HG02678 (cell line): ENCODE measurements around the gene ADAMTS13.
"Not testable (repeated sequence)": the region's sequence is repeated elsewhere in the genome, so short reads cannot be mapped to it uniquely, and the experiment has no call there.

Experiments
- ATAC-seq: cut with Tn5 transposase; IDR thresholded peaks from one replicate; pipeline ENCODE4 v1.9.1; 2021; ENCODE audit warnings: mild to moderate bottlenecking, moderate library complexity; ENCODE audit not compliant: unreplicated experiment

Gene ADAMTS13

GRCh38 chr9:133423216-133423615 lies 1.0 kb downstream of the ADAMTS13 start:
- no peak for ATAC-seq

GRCh38 chr9:133424187-133424586 lies 2.0 kb downstream of the ADAMTS13 start:
- ATAC-seq: no peak

GRCh38 chr9:133425049-133425632 lies 3.0 kb downstream of the ADAMTS13 start:
- ATAC-seq: no peak

GRCh38 chr9:133426011-133426410 lies 3.8 kb downstream of the ADAMTS13 start:
- no peak for ATAC-seq

- ATAC-seq: no peak
These were observed 5.6 kb downstream of the ADAMTS13 start for GRCh38 chr9:133427658-133428348.

GRCh38 chr9:133428617-133429101 lies 6.5 kb downstream of the ADAMTS13 start:
- no peak for ATAC-seq

- no peak for ATAC-seq
These were observed 7.0 kb downstream of the ADAMTS13 start for GRCh38 chr9:133429214-133429613.

- ATAC-seq: no peak
These were observed 7.5 kb downstream of the ADAMTS13 start for GRCh38 chr9:133429641-133430161.

- ATAC-seq: no peak
These were observed 8.1 kb downstream of the ADAMTS13 start for GRCh38 chr9:133430244-133430643.

GRCh38 chr9:133433351-133433843 lies 11.2 kb downstream of the ADAMTS13 start:
- no peak for ATAC-seq

- no peak for ATAC-seq
These were observed 14.5 kb downstream of the ADAMTS13 start for GRCh38 chr9:133436681-133437080.

- no peak for ATAC-seq
These were observed 15.8 kb downstream of the ADAMTS13 start for GRCh38 chr9:133437753-133438531.

GRCh38 chr9:133439337-133439736 lies 17.2 kb downstream of the ADAMTS13 start:
- ATAC-seq: no peak

GRCh38 chr9:133440874-133441273 lies 18.7 kb downstream of the ADAMTS13 start:
- peak; percentile 77 for ATAC-seq

GRCh38 chr9:133441571-133441970 lies 19.4 kb downstream of the ADAMTS13 start:
- no peak for ATAC-seq

- ATAC-seq: no peak
These were observed 21.1 kb downstream of the ADAMTS13 start for GRCh38 chr9:133443248-133443647.

- ATAC-seq: no peak
These were observed 21.8 kb downstream of the ADAMTS13 start for GRCh38 chr9:133443982-133444381.

GRCh38 chr9:133445293-133445969 lies 23.3 kb downstream of the ADAMTS13 start:
- ATAC-seq: no peak

GRCh38 chr9:133448487-133448972 lies 26.4 kb downstream of the ADAMTS13 start:
- ATAC-seq: no peak

- ATAC-seq: no peak
These were observed 27.6 kb downstream of the ADAMTS13 start for GRCh38 chr9:133449760-133450159.

- ATAC-seq: not testable (repeated sequence)
These were observed 29.7 kb downstream of the ADAMTS13 start for GRCh38 chr9:133451865-133452264.
